DMS79 treated with DMSO at 0.1 percent for 48 hours (cell line): ENCODE measurements around the gene LAMB1.
"Not testable (repeated sequence)": the region's sequence is repeated elsewhere in the genome, so short reads cannot be mapped to it uniquely, and the experiment has no call there.

Experiments
- DNase-seq: peaks from one replicate; lab custom pipeline; 2025; lab: John Stamatoyannopoulos, UW

LAMB1 gene

DNA sequence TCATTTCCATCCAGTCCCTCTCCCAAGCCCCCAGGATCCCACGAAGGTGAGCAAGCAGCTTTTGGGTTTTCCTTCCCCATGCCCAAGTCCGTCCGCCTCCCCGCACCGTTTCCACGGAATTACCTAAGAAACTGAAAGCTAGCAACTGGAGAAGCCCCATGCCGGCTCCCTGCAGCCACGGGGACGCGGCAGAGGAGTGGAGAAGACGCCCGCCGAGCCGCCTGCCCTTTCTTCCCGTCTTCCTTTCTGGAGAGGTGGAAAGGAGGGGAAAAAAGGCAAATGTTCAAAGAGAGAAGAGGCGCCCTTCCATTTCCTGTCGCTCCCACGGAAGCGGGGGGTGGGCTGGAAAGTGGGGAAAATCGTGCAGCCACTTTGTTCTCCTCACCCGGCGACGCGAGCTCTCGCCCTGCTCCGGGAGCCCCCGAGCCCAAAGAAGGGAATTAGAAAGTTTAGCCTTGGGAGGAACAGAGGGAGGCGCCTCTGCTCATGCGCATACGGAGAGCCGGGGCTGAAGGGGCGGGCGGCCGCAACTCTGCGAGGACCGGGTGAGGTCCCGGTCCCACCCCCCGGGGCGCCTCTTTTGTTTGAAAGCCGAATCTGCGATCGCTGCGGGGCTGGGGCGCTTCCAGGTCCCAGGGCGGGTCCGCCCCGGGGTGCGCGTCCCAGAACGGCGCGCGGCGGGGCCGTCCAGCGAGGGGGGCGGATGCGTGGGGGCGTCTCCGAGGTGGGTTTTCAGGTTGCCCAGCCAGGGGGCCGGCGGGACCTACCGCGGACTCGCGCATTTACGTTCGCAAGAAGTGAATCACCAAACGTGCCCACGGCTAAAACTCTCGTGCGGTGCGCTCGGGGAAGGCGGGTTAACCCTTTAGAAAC lies at the start of gene LAMB1:
Gene LAMB1, minus strand, starts transcription at position 436 of the 873 bp plus-strand sequence. Its CDS starts 276 bp downstream, at position 160.
- DNase-seq = peak; percentile 70

GRCh38 chr7:108051454-108051853 lies 48.5 kb upstream of the LAMB1 start:
- DNase-seq = no peak

- DNase-seq = no peak
Observed at GRCh38 chr7:108049962-108050361, 47.0 kb upstream of the LAMB1 start.

- no peak for DNase-seq
Observed at GRCh38 chr7:108048422-108048821, 45.5 kb upstream of the LAMB1 start.

GRCh38 chr7:108046952-108047506 lies 44.1 kb upstream of the LAMB1 start:
- DNase-seq = no peak

GRCh38 chr7:108045669-108046068 lies 42.7 kb upstream of the LAMB1 start:
- no peak for DNase-seq

- no peak for DNase-seq
Observed at GRCh38 chr7:108045154-108045553, 42.2 kb upstream of the LAMB1 start.

- DNase-seq = no peak
Observed at GRCh38 chr7:108044345-108044744, 41.4 kb upstream of the LAMB1 start.

- no peak for DNase-seq
Observed at GRCh38 chr7:108038986-108039385, 36.0 kb upstream of the LAMB1 start.

DNA sequence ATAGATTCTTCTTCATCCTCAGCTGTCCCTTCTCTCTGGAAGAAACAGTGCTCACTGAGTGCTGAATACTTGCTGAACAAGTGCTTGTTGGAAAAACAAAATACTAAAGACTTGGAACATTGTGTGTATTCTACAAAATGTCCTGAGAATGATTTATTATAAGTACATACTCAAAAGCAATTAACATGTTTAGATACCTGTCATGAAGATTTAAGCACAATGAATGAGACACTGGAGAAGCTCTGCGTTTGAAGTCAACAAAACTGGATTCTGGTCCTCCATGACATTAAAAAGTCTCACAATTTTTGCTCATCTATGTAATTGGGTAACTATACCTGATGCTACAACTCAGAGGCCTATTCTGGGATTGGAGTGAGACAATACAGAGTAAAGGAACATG lies 34.8 kb upstream of the LAMB1 start:
- DNase-seq = no peak

DNA sequence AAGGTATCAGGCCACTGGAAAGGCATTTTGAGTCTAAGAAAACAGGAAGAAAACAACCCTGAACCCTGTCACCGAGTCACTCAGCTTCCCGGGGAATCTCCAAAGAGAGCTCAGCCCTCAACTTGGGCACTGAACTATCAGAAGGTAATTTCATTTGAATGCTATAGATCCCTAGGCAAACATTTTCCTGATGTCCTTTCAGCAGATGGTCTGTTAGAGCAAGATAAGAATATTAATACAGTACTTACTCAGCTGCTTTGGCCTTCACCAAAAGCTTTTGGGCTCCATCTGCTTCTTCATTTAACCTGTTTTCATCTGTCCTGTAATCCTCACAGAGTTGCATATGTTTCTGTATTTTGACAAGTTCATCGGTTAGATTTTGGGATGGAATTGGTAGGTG lies 34.2 kb upstream of the LAMB1 start:
- DNase-seq = no peak

- DNase-seq = no peak
Observed at GRCh38 chr7:108034586-108034985, 31.6 kb upstream of the LAMB1 start.

DNA sequence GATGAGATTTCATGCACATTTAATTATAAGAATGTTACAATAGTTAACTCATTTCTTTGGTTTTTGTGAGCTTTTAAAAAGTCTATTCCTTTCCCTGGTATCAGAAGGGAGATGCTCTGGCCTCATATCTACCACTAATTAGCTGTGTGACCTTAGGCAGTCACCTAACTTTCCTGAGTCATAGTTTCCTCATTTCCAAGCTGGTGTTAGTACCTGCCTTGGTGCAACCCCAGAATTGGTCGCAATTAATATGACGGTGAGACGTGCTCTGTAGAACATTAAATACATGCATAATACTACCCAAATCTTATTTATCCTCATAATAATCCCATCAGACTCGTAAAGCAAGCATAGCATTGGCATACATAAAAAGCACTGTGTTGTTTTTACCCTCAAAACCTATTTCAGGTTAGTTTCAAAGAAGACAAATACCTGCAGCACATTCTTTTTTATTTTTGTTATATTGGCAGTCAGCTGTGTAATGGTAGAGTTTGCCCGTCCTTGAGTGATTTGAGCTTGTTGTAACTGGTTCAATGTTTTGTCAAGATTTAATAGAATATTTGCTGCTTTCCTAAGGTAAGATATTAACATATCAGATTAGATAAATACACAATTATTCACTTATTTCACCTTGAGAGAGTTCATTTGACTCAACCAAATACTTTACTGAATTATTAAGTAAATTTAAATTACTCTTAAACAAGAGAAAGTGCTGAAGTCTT lies 31.0 kb upstream of the LAMB1 start:
- no peak for DNase-seq

GRCh38 chr7:108033309-108033708 lies 30.3 kb upstream of the LAMB1 start:
- DNase-seq = not testable (repeated sequence)

GRCh38 chr7:108030516-108030915 lies 27.6 kb upstream of the LAMB1 start:
- DNase-seq = no peak

DNA sequence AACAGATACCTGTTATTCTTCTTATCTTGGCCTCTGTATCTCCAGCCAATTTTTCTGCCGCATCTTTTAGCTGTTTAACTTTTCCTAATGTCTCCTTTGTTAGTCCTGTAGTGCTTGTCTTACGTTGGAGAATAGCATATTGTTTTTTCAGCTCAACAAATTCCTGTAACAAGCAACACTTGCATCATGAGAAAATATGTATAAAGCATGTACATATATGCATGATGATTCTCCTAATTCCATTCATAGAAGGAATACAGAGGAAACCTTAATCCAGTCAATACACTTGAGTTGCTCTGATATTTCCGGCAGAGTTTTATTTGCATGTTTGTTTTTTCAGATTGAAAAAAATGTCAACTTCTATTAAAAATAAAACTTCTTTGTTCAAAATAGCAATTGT lies 26.1 kb upstream of the LAMB1 start:
- no peak for DNase-seq

- no peak for DNase-seq
Observed at GRCh38 chr7:108028111-108028510, 25.1 kb upstream of the LAMB1 start.

DNA sequence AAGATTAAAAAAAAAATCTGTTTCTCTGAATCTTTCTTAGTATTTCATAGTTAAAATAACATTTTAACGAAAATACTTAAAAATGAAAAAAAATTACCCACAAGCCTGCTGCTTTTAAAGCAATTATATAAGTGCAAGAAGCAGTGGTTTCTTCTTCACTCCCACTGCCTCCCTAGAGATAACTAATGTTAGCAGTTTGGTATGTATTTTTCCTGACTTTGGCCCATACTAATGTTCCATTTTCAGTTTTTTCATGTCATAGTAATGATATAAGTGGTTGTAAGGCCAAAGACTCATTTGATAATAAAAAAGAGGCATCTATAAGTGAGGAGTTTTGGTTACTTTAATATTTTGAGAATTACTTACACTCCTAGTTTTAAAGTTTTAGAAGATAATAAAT lies 24.3 kb upstream of the LAMB1 start:
- DNase-seq = no peak

DNA sequence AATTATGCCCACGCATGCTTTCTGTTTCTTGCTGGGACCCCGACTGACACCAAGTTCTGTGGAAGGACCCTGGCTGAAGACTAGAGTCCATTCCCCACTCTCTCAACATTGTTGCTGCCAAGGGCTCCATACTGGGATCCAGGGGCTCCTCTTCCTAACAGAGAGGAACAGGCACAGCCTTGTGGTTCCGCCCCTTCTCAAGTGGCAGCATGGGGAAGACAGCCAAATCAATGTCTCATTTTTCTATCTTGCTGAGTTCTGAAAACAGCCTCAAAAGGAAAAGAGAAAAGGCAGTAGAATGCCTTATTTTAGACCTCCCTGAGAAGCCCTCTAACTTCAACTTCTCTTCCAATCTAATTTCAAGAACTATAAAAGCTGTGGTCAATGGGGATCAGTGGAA lies 23.7 kb upstream of the LAMB1 start:
- DNase-seq = no peak

- DNase-seq = no peak
Observed at GRCh38 chr7:108026116-108026515, 23.2 kb upstream of the LAMB1 start.

GRCh38 chr7:108024538-108024937 lies 21.6 kb upstream of the LAMB1 start:
- DNase-seq = no peak

- DNase-seq = no peak
Observed at GRCh38 chr7:108020585-108020984, 17.6 kb upstream of the LAMB1 start.

DNA sequence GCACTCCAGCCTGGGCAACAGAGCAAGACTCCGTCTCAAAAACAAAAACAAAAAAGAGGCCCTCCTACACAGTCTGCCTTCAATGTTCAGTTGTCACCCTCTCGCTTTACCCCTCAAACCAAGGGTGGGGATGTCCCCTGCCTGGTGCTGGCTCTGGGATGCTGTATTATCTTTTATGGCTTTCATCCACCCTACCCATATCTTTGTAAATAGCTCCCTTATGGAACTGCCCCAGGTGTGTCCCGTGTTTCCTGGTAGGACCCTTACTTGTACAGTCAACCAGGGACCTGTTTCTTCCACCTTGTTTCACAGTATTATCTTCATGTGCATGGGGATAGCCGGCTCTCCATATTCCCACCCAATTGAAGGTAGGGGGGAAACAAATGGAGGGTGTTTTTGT lies 15.7 kb upstream of the LAMB1 start:
- DNase-seq = no peak
